Fibroblast of peridontal ligament (primary cell): ENCODE data around the gene ECEL1.

Source experiments
- DNase-seq: peaks from one replicate; pipeline ENCODE4 v3.0.0-alpha.2; 2010; ENCODE audit errors: extremely low read depth

Gene ECEL1

DNA sequence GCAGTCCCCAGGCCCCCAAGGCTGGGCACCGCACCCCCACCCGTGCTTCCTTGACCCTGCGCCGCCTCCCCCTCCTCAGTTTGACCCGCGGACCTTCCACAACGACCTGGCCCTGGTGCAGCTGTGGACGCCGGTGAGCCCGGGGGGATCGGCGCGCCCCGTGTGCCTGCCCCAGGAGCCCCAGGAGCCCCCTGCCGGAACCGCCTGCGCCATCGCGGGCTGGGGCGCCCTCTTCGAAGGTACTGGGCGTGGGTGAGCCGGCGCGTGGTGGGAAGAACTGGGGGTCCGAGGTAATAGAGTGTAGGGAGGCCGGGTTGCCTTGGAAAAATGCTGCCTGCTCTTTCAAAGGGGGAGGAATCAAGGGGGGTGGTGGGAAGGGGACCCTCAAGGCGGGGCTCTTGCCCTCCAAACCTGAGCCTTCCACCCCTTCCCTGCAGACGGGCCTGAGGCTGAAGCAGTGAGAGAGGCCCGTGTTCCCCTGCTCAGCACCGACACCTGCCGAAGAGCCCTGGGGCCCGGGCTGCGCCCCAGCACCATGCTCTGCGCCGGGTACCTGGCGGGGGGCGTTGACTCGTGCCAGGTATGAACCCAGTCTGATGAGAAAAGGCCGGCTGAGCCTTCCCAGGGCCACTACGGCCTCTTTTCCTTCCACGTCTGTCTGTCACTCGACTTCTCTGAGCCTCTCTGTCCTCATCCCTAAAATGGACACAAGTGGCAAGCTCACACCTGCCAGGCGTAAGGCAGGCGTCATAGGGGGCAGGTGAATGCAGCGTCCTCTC is 35.2 kb upstream of the ECEL1 start:
- DNase-seq, result no peak

GRCh38 chr2:232521959-232522622 is 34.5 kb upstream of the ECEL1 start:
- DNase-seq, result no peak

DNA sequence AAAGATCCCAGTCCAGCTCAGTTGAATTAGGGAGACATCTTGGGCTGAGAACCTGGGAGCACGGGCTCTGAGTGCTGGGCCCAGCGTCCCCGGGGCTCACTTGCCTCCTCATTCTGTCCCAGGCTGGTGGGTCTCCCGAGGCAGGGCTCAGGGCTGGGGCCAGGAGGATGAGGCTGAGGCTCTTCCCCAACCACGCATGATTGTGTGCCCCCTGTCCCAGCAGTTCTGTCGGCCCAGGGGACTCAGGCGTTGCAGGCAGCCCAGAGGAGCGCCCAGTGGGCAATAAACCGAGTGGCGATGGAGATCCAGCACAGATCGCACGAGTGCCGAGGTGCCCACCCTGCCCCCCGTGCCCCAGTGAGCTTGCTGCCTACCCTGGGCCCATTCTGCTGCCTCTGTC is 33.5 kb upstream of the ECEL1 start:
- no peak for DNase-seq

DNA sequence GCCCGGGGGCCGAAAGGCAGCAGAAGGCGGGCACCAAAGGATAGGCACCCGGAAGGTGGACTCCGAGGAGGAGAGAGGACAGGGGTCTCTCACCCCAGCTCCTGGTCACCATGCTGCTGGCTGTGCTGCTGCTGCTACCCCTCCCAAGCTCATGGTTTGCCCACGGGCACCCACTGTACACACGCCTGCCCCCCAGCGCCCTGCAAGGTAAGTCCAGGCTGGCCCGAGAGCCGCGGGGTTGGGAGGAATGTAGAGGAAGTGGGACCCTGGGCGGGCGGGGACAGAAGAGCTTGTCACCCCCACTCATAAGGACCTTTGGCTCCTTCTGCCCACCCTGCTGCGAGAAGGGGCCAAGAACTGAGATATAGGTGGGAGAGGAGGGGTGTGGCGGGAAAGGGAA is 32.9 kb upstream of the ECEL1 start:
- no peak for DNase-seq

- no peak for DNase-seq
Measured at GRCh38 chr2:232519581-232520438, 32.2 kb upstream of the ECEL1 start, which contains the start of gene PRSS56. TSS of gene PRSS56 (plus strand) at chr2:232520388. CDS start at chr2:232520599, 211 bp downstream.

DNA sequence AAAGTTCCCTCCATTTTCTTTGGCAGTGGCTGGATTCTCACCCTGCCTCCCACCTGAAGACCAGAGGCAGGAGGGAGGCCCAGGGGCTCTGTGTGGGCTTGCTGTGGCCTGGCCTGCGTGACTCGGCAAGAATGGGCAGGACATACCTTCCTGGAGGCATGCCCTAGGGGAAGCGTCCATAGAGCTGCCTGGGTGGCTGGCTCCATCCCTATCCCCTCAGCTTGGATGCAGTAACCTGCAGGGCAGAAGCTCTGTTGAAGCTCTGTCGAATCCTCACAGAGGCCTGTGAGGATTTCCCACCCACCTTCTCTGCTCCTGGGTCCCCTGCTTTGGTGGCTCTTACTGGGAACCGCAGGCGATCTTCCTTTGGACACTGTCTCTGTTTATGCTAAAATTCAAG is 31.2 kb upstream of the ECEL1 start:
- DNase-seq, result no peak

GRCh38 chr2:232516551-232516950 is 28.9 kb upstream of the ECEL1 start:
- DNase-seq, result no peak

- DNase-seq, result no peak
Measured at GRCh38 chr2:232515639-232516038, 28.0 kb upstream of the ECEL1 start.

GRCh38 chr2:232513353-232513752 is 25.7 kb upstream of the ECEL1 start:
- no peak for DNase-seq

- DNase-seq, result no peak
Measured at GRCh38 chr2:232512602-232513001, 25.0 kb upstream of the ECEL1 start.

- DNase-seq, result no peak
Measured at GRCh38 chr2:232511336-232511890, 23.8 kb upstream of the ECEL1 start.

DNA sequence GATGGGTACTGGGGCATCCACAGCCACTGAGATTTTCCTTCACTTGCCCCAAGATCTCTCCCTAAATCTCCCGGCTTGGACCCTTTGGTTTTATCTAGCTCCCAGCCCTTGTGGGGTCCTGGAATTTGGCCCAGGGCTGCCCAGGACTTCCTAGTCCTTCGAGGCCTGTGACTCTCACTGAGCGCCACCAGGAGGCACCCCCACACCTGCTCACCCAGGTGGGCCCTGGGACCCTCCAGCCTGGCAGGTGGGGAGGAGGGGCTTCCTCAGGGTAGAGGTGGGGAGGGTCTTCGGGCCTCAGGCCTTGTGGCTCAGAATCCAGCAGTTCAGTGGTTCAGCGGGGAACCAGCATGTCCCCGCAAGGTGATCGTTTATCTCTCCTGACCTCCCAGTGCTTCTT is 20.6 kb upstream of the ECEL1 start:
- no peak for DNase-seq

- no peak for DNase-seq
Measured at GRCh38 chr2:232506709-232507108, 19.1 kb upstream of the ECEL1 start.

DNA sequence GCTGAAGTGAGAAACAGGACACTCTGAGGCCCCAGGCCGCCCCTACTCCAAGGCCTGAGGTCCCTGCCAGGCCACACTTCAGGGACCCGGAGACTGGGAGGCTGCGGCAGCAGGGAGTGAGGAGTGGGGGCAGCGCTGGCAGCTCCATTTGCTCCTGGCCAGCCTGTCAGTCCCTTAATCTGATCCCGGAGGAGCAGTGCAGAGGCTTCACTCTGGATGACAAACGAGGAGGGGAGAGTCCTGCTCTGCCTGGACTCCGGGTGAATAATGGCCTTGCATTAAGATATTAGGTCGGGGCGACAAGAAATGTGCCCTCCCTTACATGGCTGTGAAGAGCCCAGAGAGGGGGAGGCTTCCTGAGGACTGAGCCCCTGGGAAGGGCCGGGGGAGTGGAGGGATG is 18.2 kb upstream of the ECEL1 start:
- DNase-seq, result no peak

- no peak for DNase-seq
Measured at GRCh38 chr2:232504438-232504837, 16.8 kb upstream of the ECEL1 start.

DNA sequence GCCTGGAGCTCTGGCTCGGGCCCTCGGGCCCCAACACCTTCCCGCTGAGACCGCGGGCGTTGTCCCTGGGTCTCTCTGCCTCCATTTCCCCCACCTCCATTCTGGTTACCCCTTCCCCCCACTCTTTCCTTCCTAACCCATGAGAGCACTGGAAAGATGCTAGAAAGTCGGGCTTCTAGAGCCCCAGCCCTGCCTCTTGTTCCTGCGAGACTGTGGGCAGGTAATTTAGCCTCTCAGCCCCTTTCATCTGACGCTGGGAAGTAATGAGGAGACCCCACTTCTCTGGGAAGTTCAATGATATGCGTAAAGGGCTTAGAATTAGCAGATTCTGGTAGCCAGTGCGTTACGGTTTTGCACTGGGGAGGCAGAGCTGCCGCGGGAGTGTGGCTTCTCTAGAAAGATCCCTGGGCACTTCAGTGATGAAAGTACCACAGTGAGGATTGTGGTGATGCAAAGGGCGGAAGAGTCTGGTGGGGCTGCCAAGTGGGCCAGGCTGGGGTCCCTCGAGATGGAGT is 16.2 kb upstream of the ECEL1 start:
- no peak for DNase-seq

DNA sequence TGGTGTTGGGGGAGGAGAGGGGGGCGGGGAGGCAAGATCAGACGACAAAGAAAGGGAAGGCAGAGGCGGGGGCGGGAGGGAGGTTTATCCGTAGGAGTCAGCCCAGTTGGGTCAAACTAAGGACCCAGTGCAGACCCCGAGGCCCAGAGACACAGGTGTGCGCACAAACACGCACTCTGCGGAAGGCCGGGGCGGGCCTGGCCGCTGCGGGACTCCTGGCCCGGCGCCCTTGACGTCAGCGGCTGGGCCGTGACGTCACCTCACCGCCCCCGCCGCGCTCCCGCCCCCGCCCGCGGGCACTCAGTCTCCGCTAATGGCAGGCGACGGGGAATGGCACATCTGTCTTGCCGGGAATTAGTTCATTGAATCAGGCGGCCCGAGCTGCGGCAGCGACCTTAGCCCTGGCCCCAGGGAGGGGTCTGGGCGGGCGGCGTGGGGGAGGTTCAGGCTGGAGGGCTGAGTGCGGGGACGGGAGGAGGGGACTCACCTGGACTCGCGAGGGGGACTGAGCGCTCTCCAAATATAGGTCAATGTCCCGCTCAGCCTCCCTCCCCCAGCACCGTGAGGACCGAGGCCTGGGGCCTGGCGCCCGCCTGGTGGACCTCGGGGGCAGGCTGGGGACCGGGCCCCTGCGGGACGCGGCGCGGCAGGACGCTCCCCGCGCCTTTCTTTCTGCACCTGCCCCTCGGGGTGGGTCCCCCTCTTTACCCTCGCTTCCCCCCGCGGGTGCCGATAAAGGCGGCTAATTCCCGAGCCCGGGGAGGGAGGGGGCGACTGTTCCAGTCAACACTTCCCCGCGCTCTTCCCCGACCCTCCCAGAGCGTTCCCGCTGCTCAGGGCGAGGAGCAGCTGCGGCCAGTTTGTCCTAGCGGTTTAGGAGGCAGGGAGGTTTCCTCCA is 15.5 kb upstream of the ECEL1 start:
- peak; percentile 12 for DNase-seq

DNA sequence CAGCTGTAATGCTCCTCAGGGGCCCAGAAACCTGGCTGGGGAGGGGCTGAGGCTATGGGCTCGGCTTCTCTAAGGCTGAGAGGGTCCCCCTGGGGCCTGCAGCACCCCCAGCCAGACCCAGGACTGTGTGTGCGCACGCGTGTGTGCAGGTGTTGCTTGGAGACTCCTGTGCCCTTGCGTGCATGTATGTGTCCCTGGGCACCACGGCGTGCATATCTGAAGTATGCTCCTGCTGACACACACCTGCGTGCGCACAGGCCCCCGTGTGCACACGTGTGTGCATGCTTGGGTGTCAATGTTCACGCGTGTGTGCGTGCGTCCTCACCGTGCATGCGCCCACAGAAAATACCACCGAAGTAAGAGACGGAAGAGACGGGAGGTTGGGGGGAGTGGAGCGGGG is 14.9 kb upstream of the ECEL1 start:
- DNase-seq, result no peak

GRCh38 chr2:232501794-232502390 is 14.3 kb upstream of the ECEL1 start:
- DNase-seq, result no peak

- no peak for DNase-seq
Measured at GRCh38 chr2:232501331-232501771, 13.7 kb upstream of the ECEL1 start.
